ENCODE data around the gene IL17F.

The IL17F gene

DNA sequence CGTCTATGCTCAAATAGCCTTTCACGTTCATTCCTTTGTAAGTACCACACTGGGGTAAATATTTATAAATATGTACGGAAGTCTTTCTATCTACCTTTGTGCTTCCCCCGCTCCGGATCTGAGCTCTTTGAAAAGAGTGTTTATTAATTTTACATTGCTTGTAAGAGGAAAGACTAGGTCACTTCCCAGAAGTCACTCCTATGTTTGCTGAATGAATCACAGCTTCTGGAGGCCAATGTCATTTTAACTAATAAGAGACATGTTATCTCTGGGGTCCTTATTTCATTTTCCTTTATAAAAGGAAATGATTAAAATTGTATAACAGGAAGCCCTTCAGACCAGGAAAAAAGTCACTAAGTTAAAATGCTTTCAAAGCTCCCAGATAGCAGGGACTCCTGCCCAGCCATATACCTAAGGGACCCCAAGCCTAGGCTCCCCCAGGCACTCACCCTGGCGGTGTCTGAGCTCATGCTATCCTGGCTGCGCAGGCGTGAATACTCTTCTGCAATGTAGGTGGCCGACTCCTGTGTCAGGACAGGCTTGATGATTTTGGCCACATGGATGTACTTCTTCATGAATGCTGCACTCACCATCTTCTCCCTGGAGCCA lies 27.7 kb upstream of the IL17F start:
- H3K18ac ChIP-seq (ENCODE audit: low read length): no peak overlapping the region
- peaks cover 9% of the 10 kb centered on the region for H3K79me1 ChIP-seq (ENCODE audit: low read length)
- no peak overlapping the region for H3K4me3 ChIP-seq (ENCODE audit: low read length)
- no peaks in the 10 kb centered on the region for H3K4me1 ChIP-seq (ENCODE audit: control insufficient read depth, low read depth, low read length)
- H2AK5ac ChIP-seq (ENCODE audit: low read length): no peak overlapping the region
- no peak overlapping the region for H3K4ac ChIP-seq (ENCODE audit: low read depth, low read length)
- no CpG with 5 or more reads among the region's 9 CpGs for WGBS (ENCODE audit: extremely low coverage, insufficient coverage, low lambda C conversion rate)
- H3K36me3 ChIP-seq (ENCODE audit: control insufficient read depth, insufficient read depth, low read length): peaks cover 36% of the 10 kb centered on the region
- no peak overlapping the region for H3K27ac ChIP-seq (ENCODE audit: low read depth, low read length)
- H4K8ac ChIP-seq (ENCODE audit: low read depth, low read length): no peak overlapping the region
- no peak overlapping the region for H3K23ac ChIP-seq (ENCODE audit: low read length)
- DNase-seq: no peak
- H3K79me2 ChIP-seq (ENCODE audit: control insufficient read depth, insufficient read depth, low read length): peaks cover under 1% of the 10 kb centered on the region
- H4K5ac ChIP-seq (ENCODE audit: low read length): no peak overlapping the region
- H2BK5ac ChIP-seq (ENCODE audit: low read length): no peak overlapping the region
- no peak overlapping the region for H3K4me2 ChIP-seq (ENCODE audit: low read length)
- no peak overlapping the region for H3K9ac ChIP-seq (ENCODE audit: low read length)
- H2BK15ac ChIP-seq (replicated peaks; ENCODE audit: low read depth): no peak overlapping the region
- no peaks in the 10 kb centered on the region for H3K27me3 ChIP-seq (ENCODE audit: insufficient read depth, low read length, poor library complexity)
- H2BK120ac ChIP-seq (ENCODE audit: low read depth, low read length): no peak overlapping the region
- H3K56ac ChIP-seq (ENCODE audit: low read length): no peak overlapping the region

DNA sequence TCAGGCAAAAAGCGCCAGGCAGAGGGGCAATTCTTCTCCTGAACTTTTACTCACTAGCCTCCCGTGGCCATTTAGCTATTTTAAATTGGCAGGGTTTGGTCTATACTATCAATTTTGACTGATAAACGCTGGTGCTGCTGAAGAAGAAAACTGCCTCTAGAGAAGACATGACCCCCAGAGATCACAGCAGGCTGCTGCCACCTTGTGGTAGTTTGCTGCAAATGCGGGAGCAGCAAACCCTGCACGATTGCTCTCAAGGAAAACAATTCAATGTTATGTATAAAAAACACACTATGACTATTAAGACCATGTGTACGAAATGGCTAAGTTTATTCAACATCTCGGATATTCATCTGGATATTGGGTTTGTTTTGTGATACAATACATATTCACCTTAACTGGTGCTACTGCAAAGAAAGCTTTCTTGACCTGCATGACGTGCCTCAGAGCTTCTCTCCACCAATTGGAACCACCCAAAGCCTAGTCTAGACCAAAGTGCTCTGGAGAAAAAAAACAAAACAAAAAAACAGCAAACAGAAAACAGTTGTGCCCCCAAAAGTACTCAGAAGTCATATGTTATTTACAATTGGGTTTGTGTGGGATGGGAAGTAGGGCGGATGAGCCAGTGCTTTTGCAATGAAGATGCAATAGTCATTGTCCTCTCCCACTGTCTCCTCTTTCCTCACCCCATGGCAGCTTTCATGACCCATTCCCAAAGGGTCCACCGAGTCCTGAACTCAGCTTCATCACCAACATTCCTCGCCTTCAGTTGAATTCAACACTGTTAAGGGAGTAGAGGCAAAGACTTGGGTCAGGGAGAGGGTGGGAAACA lies 19.6 kb upstream of the IL17F start:
- Histone ChIP-seq H3K56ac (ENCODE audit: low read length) (no peak overlapping the region), H3K79me1 (ENCODE audit: low read length) (no peaks in the 10 kb centered on the region), H3K4me1 (ENCODE audit: control insufficient read depth, low read depth, low read length) (no peaks in the 10 kb centered on the region), H3K27ac (ENCODE audit: low read depth, low read length) (no peak overlapping the region), H2BK120ac (ENCODE audit: low read depth, low read length) (no peak overlapping the region), H4K8ac (ENCODE audit: low read depth, low read length) (no peak overlapping the region), H3K4me3 (ENCODE audit: low read length) (no peak overlapping the region), H4K5ac (ENCODE audit: low read length) (no peak overlapping the region), H3K27me3 (ENCODE audit: insufficient read depth, low read length, poor library complexity) (no peaks in the 10 kb centered on the region), H3K18ac (ENCODE audit: low read length) (no peak overlapping the region), H3K4me2 (ENCODE audit: low read length) (no peak overlapping the region), H3K4ac (ENCODE audit: low read depth, low read length) (no peak overlapping the region), H2BK5ac (ENCODE audit: low read length) (no peak overlapping the region), H3K23ac (ENCODE audit: low read length) (no peak overlapping the region), H2AK5ac (ENCODE audit: low read length) (no peak overlapping the region), H3K36me3 (ENCODE audit: control insufficient read depth, insufficient read depth, low read length) (peaks cover 26% of the 10 kb centered on the region), H3K79me2 (ENCODE audit: control insufficient read depth, insufficient read depth, low read length) (no peaks in the 10 kb centered on the region), H3K9ac (ENCODE audit: low read length) (no peak overlapping the region), H2BK15ac (replicated peaks; ENCODE audit: low read depth) (no peak overlapping the region)
- WGBS (ENCODE audit: extremely low coverage, insufficient coverage, low lambda C conversion rate): no CpG with 5 or more reads among the region's 11 CpGs
- peak; percentile 67 for DNase-seq

DNA sequence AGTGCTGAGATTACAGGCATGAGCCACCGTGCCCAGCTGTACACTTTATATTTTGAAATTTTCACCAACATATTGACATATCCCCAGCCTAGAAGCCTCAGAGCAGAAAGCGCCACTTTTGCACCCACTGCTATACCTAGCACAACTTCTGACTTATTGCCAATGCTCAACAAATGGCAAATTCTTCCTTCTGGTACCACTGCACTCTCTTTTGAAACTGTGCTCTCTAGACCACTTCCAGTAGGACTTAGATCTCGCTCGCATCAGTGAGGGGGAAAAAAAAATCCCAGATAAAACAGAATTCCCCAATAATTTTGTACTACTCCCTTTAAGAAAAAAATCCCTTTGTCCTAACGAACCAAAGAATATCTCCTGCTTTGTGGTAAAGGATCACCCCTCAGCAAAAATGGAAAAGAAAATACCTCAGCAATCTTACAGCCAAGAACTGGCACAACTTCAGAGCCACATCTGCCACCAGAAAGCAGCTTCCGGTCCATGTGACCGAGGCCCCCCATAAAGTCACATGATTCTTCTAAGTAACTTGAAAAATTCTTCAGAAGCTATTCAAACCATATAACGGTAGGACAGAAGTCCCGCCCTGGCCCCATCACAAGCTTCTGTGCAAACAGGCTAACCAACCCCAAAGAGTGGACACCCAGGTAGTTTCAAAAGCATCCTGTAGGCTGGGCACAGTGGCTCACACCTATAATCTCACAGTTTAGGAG lies 18.5 kb upstream of the IL17F start:
- no peak for DNase-seq
- H3K4ac ChIP-seq (ENCODE audit: low read depth, low read length): no peak overlapping the region

DNA sequence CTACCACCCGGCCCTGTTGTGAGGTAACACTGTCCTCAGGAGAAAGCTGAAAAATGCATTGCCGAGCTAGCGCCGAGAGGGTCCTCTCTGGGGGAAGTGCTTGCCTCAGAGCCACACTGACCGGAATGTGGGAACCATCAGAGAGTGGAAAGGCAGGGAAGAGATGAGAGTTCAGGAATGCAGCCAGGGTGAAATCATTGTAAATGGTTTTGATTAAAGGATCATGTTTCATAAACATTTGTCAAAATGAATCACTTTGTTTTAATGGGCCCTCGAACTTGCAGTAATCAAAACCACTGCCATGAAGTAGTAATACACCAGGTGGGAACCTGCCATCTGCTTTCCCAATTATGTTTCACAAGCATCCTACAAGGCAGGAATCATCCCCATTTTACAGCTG lies 16.9 kb upstream of the IL17F start:
- no peak overlapping the region for H3K27ac ChIP-seq (ENCODE audit: low read depth, low read length)
- H3K36me3 ChIP-seq (ENCODE audit: control insufficient read depth, insufficient read depth, low read length): peaks cover 11% of the 10 kb centered on the region
- H2AK5ac ChIP-seq (ENCODE audit: low read length): no peak overlapping the region
- no peaks in the 10 kb centered on the region for H3K4me1 ChIP-seq (ENCODE audit: control insufficient read depth, low read depth, low read length)
- no peak overlapping the region for H3K56ac ChIP-seq (ENCODE audit: low read length)
- H3K4me2 ChIP-seq (ENCODE audit: low read length): no peak overlapping the region
- H3K4me3 ChIP-seq (ENCODE audit: low read length): no peak overlapping the region
- DNase-seq: no peak
- no peak overlapping the region for H2BK5ac ChIP-seq (ENCODE audit: low read length)
- no peak overlapping the region for H3K9ac ChIP-seq (ENCODE audit: low read length)
- H3K4ac ChIP-seq (ENCODE audit: low read depth, low read length): no peak overlapping the region
- H3K18ac ChIP-seq (ENCODE audit: low read length): no peak overlapping the region
- H3K27me3 ChIP-seq (ENCODE audit: insufficient read depth, low read length, poor library complexity): no peaks in the 10 kb centered on the region
- no peak overlapping the region for H2BK120ac ChIP-seq (ENCODE audit: low read depth, low read length)
- no CpG with 5 or more reads among the region's 6 CpGs for WGBS (ENCODE audit: extremely low coverage, insufficient coverage, low lambda C conversion rate)
- H3K79me1 ChIP-seq (ENCODE audit: low read length): no peaks in the 10 kb centered on the region
- no peak overlapping the region for H3K23ac ChIP-seq (ENCODE audit: low read length)
- H3K79me2 ChIP-seq (ENCODE audit: control insufficient read depth, insufficient read depth, low read length): no peaks in the 10 kb centered on the region
- H2BK15ac ChIP-seq (replicated peaks; ENCODE audit: low read depth): no peak overlapping the region
- H4K5ac ChIP-seq (ENCODE audit: low read length): no peak overlapping the region
- no peak overlapping the region for H4K8ac ChIP-seq (ENCODE audit: low read depth, low read length)

More for the DNA sequence above, 18.5 kb upstream of the IL17F start:
- Histone ChIP-seq H3K4me1 (ENCODE audit: control insufficient read depth, low read depth, low read length) (no peaks in the 10 kb centered on the region), H3K18ac (ENCODE audit: low read length) (no peak overlapping the region), H2BK5ac (ENCODE audit: low read length) (no peak overlapping the region), H3K27ac (ENCODE audit: low read depth, low read length) (no peak overlapping the region), H2AK5ac (ENCODE audit: low read length) (no peak overlapping the region), H3K23ac (ENCODE audit: low read length) (no peak overlapping the region), H3K56ac (ENCODE audit: low read length) (no peak overlapping the region), H3K4me2 (ENCODE audit: low read length) (no peak overlapping the region), H4K5ac (ENCODE audit: low read length) (no peak overlapping the region), H3K4me3 (ENCODE audit: low read length) (no peak overlapping the region), H3K27me3 (ENCODE audit: insufficient read depth, low read length, poor library complexity) (no peaks in the 10 kb centered on the region), H3K9ac (ENCODE audit: low read length) (no peak overlapping the region), H3K79me1 (ENCODE audit: low read length) (no peaks in the 10 kb centered on the region), H3K79me2 (ENCODE audit: control insufficient read depth, insufficient read depth, low read length) (no peaks in the 10 kb centered on the region), H4K8ac (ENCODE audit: low read depth, low read length) (no peak overlapping the region), H2BK15ac (replicated peaks; ENCODE audit: low read depth) (no peak overlapping the region), H3K36me3 (ENCODE audit: control insufficient read depth, insufficient read depth, low read length) (peaks cover 17% of the 10 kb centered on the region), H2BK120ac (ENCODE audit: low read depth, low read length) (no peak overlapping the region)
- WGBS (ENCODE audit: extremely low coverage, insufficient coverage, low lambda C conversion rate): no CpG with 5 or more reads among the region's 9 CpGs

DNA sequence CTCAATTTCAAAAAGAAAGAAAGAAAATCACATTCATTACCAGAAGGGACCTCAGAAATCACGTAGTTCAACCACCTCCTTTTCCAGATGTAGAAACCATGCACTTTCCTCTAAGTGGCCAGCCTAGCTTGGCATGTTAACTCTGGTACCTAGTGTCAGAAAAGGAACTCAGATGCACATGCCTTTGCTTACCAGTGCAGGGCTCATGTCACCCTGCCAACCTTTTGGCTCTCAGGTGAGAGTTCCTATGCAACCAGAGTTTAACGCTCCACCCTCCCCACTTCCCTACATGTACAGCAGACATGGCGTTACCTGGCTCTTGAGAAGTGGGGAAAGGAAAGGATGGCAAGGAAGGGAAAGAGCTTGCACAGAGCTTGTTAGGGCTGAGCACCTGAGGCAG lies 16.3 kb upstream of the IL17F start:
- H2BK15ac ChIP-seq (replicated peaks; ENCODE audit: low read depth): no peak overlapping the region
- no CpG with 5 or more reads among the region's 3 CpGs for WGBS (ENCODE audit: extremely low coverage, insufficient coverage, low lambda C conversion rate)
- no peak overlapping the region for H2BK120ac ChIP-seq (ENCODE audit: low read depth, low read length)
- peaks cover 9% of the 10 kb centered on the region for H3K36me3 ChIP-seq (ENCODE audit: control insufficient read depth, insufficient read depth, low read length)
- H3K79me1 ChIP-seq (ENCODE audit: low read length): no peaks in the 10 kb centered on the region
- H3K18ac ChIP-seq (ENCODE audit: low read length): no peak overlapping the region
- H3K4ac ChIP-seq (ENCODE audit: low read depth, low read length): no peak overlapping the region
- no peak overlapping the region for H3K27ac ChIP-seq (ENCODE audit: low read depth, low read length)
- no peak overlapping the region for H2BK5ac ChIP-seq (ENCODE audit: low read length)
- no peak overlapping the region for H3K4me3 ChIP-seq (ENCODE audit: low read length)
- no peaks in the 10 kb centered on the region for H3K27me3 ChIP-seq (ENCODE audit: insufficient read depth, low read length, poor library complexity)
- H3K9ac ChIP-seq (ENCODE audit: low read length): no peak overlapping the region
- H3K79me2 ChIP-seq (ENCODE audit: control insufficient read depth, insufficient read depth, low read length): no peaks in the 10 kb centered on the region
- no peak overlapping the region for H3K23ac ChIP-seq (ENCODE audit: low read length)
- no peak for DNase-seq
- H4K5ac ChIP-seq (ENCODE audit: low read length): no peak overlapping the region
- H3K4me2 ChIP-seq (ENCODE audit: low read length): no peak overlapping the region
- H3K4me1 ChIP-seq (ENCODE audit: control insufficient read depth, low read depth, low read length): no peaks in the 10 kb centered on the region
- no peak overlapping the region for H3K56ac ChIP-seq (ENCODE audit: low read length)
- H4K8ac ChIP-seq (ENCODE audit: low read depth, low read length): no peak overlapping the region
- H2AK5ac ChIP-seq (ENCODE audit: low read length): no peak overlapping the region
